ENCODE measurements around the gene ZBED2. TPM values are rescaled to one million over a fixed set of nuclear protein-coding genes. Genes with fewer than 3 reads are reported as not detected.

Gene ZBED2
- total RNA-seq, 1 donor from 2014 or later = 2.2 TPM

- TF ChIP-seq CTCF (conservative IDR thresholded peaks at IDR 0.05) = no peak
- no peak for DNase-seq (ENCODE audit: extremely low spot score, unreplicated experiment)
- H3K4me1 Mint-ChIP-seq (ENCODE audit: unreplicated experiment) = no peaks in the 10 kb centered on the region
- no peaks in the 10 kb centered on the region for H3K9me3 Mint-ChIP-seq
- H3K36me3 Mint-ChIP-seq = no peaks in the 10 kb centered on the region
- H3K27me3 Mint-ChIP-seq = peaks cover 3% of the 10 kb centered on the region
- H3K4me3 Mint-ChIP-seq = no peak overlapping the region
- peak overlapping the region; percentile 52 for H3K27ac Mint-ChIP-seq
These were observed 15.0 kb upstream of the ZBED2 start for GRCh38 chr3:111610189-111610588.

GRCh38 chr3:111609700-111610099, 14.6 kb upstream of the ZBED2 start:
- no peak for DNase-seq (ENCODE audit: extremely low spot score, unreplicated experiment)
- H3K9me3 Mint-ChIP-seq = no peaks in the 10 kb centered on the region
- no peak overlapping the region for H3K27ac Mint-ChIP-seq
- H3K36me3 Mint-ChIP-seq = no peaks in the 10 kb centered on the region
- TF ChIP-seq CTCF (conservative IDR thresholded peaks at IDR 0.05) = no peak
- H3K4me1 Mint-ChIP-seq (ENCODE audit: unreplicated experiment) = no peaks in the 10 kb centered on the region
- peaks cover 3% of the 10 kb centered on the region for H3K27me3 Mint-ChIP-seq
- H3K4me3 Mint-ChIP-seq = no peak overlapping the region

- no peak overlapping the region for H3K4me3 Mint-ChIP-seq
- peaks cover 3% of the 10 kb centered on the region for H3K27me3 Mint-ChIP-seq
- no peak for DNase-seq (ENCODE audit: extremely low spot score, unreplicated experiment)
- no peaks in the 10 kb centered on the region for H3K4me1 Mint-ChIP-seq (ENCODE audit: unreplicated experiment)
- H3K36me3 Mint-ChIP-seq = no peaks in the 10 kb centered on the region
- no peak overlapping the region for H3K27ac Mint-ChIP-seq
- no peaks in the 10 kb centered on the region for H3K9me3 Mint-ChIP-seq
- TF ChIP-seq CTCF (conservative IDR thresholded peaks at IDR 0.05) = no peak
These were observed 13.2 kb upstream of the ZBED2 start for GRCh38 chr3:111608383-111608782.

- Mint-ChIP-seq H3K4me1 (ENCODE audit: unreplicated experiment) (no peaks in the 10 kb centered on the region), H3K4me3 (no peak overlapping the region), H3K27me3 (peaks cover 3% of the 10 kb centered on the region), H3K36me3 (no peaks in the 10 kb centered on the region), H3K9me3 (no peaks in the 10 kb centered on the region), H3K27ac (peak overlapping the region; percentile 86)
- DNase-seq (ENCODE audit: extremely low spot score, unreplicated experiment) = no peak
- no peak for TF ChIP-seq CTCF (conservative IDR thresholded peaks at IDR 0.05)
These were observed 12.2 kb upstream of the ZBED2 start for GRCh38 chr3:111607240-111607920.

GRCh38 chr3:111605493-111605892, 10.3 kb upstream of the ZBED2 start:
- no peaks in the 10 kb centered on the region for H3K36me3 Mint-ChIP-seq

More at GRCh38 chr3:111605493-111605892, 10.3 kb upstream of the ZBED2 start:
- no peak for TF ChIP-seq CTCF (conservative IDR thresholded peaks at IDR 0.05)
- no peak overlapping the region for H3K4me3 Mint-ChIP-seq
- H3K27ac Mint-ChIP-seq = no peak overlapping the region
- no peaks in the 10 kb centered on the region for H3K4me1 Mint-ChIP-seq (ENCODE audit: unreplicated experiment)
- H3K27me3 Mint-ChIP-seq = peaks cover 3% of the 10 kb centered on the region
- no peak for DNase-seq (ENCODE audit: extremely low spot score, unreplicated experiment)
- H3K9me3 Mint-ChIP-seq = no peaks in the 10 kb centered on the region
